Gastroesophageal sphincter (tissue), 4 donors: ENCODE results near the gene AGBL3. TPM values are rescaled to one million over a fixed set of nuclear protein-coding genes. Genes with fewer than 3 reads are reported as not detected.

Experiments
- ATAC-seq: fragments of 150-250 bp; one replicate; pipeline ENCODE4 v1.9.1; 2016; ENCODE audit warnings: mild to moderate bottlenecking, moderate library complexity
- H3K27ac ChIP-seq, 4 donors: fragments of 200-600 bp; sonication (generic) in 3 of 4; 1 replicate in 3 of 4; 2 replicates in 1 of 4; pipeline ENCODE4 v1.5.1; 2016 to 2019
- H3K27me3 ChIP-seq: fragments of 200-600 bp; sonication (generic); one replicate; pipeline ENCODE4 v1.5.1; 2019
- H3K36me3 ChIP-seq, 2 donors: fragments of 200-600 bp; sonication (generic); one replicate each; pipeline ENCODE4 v1.5.1; 2019; ENCODE audit warnings: control low read depth in 1 of 2
- H3K4me1 ChIP-seq, 3 donors: fragments of 200-600 bp; sonication (generic); 1 replicate in 2 of 3; 2 replicates in 1 of 3; pipeline ENCODE4 v1.5.1; 2016 to 2019; ENCODE audit warnings: control low read depth in 2 of 3
- H3K4me3 ChIP-seq, 2 donors: fragments of 200-600 bp; sonication (generic); one replicate each; pipeline ENCODE4 v1.5.1; 2019; ENCODE audit warnings: mild to moderate bottlenecking in 1 of 2, moderate library complexity in 1 of 2
- H3K9me3 ChIP-seq, 3 donors: fragments of 200-600 bp; sonication (generic); one replicate each; pipeline ENCODE4 v1.5.1; 2017 to 2019; ENCODE audit warnings: control low read depth in 2 of 3
- CTCF ChIP-seq, 4 experiments: fragments of 200-600 bp in 2 of 4; fragments of 450-650 bp in 2 of 4; sonication (generic) in 1 of 4; IDR thresholded peaks; one replicate each; pipeline ENCODE4 v1.5.1; 2017 to 2019; ENCODE audit warnings: antibody characterized with exemption in 4 of 4, mild to moderate bottlenecking in 2 of 4, moderate library complexity in 2 of 4
- EP300 ChIP-seq: sonication (generic); formaldehyde crosslinking; IDR thresholded peaks from one replicate; pipeline ENCODE4 v1.6.1; 2017; ENCODE audit warnings: antibody characterized with exemption, mild to moderate bottlenecking
- POLR2A ChIP-seq, 2 donors: fragments of 450-650 bp; IDR thresholded peaks; one replicate each; pipeline ENCODE4 v1.6.1; 2017; ENCODE audit warnings: antibody characterized with exemption in 2 of 2, mild to moderate bottlenecking in 2 of 2, moderate library complexity in 1 of 2
- POLR2AphosphoS5 ChIP-seq: sonication (generic); formaldehyde crosslinking; IDR thresholded peaks from one replicate; pipeline ENCODE4 v1.6.1; 2017; ENCODE audit warnings: antibody characterized with exemption
- WGBS, 2 donors: methylation state at CpG; one replicate each; pipeline ENCODE4 v1.1.5; 2018; ENCODE audit warnings: low coverage in 1 of 2; 5-methylcytosine and 5-hydroxymethylcytosine counted together
- total RNA-seq, 4 donors: library from RNA; depleted of rRNA; stranded (reverse); fragments of >200 nt; gene quantifications; one replicate each; pipeline ENCODE4 v1.1.0, GENCODE V29; 2016

AGBL3 gene
- total RNA-seq, 4 donors from 2014 or later, result 0.30 to 5.6 (median 3.1) TPM

DNA sequence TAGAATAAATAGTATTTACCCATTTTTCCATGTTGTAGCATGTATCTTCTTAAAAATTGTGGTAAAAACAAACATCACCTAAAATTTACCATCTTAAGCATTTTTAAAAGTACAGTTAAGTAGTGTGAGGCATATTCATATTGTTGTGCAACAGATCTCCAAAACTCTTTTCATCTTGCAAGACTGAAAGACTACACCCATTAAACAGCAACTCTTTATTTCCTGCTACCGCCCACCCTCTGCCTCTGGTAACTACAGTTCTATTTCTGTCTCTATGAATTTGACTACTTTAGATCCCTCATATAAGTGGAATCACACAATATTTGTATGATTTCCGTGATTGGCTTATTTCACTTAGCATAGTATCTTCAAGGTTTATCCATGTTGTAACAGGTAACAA, 40.0 kb upstream of the AGBL3 start:
- Histone ChIP-seq H3K27me3 (no peaks in the 10 kb centered on the region), H3K4me1 (peaks cover 0 to 87% (median 6%) of the 10 kb centered on the region in 3 donors), H3K4me3 (no peak overlapping the region), H3K9me3 (no peaks in the 10 kb centered on the region), H3K36me3 (peaks cover 5 to 86% of the 10 kb centered on the region in 2 donors), H3K27ac (peak overlapping the region in 3 of 4 donors; percentile 39 to 86 (median 71))
- peak; percentile 35 for ATAC-seq
- WGBS, 2 donors, result 69 to 79% methylated on average over 2 of the region's 2 CpGs
- TF ChIP-seq POLR2A (IDR thresholded peaks at IDR 0.05), result no peak
- no peak for TF ChIP-seq CTCF (IDR thresholded peaks at IDR 0.05)
- no peak for TF ChIP-seq POLR2AphosphoS5
- no peak for TF ChIP-seq EP300

- H3K27ac ChIP-seq, result peak overlapping the region in 3 of 4 donors; percentile 44 to 86 (median 71)
- peaks cover 0 to 79% (median 7%) of the 10 kb centered on the region in 3 donors for H3K4me1 ChIP-seq
- peaks cover 7 to 86% of the 10 kb centered on the region in 2 donors for H3K36me3 ChIP-seq
- no peaks in the 10 kb centered on the region for H3K9me3 ChIP-seq
- no peaks in the 10 kb centered on the region for H3K27me3 ChIP-seq
- H3K4me3 ChIP-seq, result no peak overlapping the region
- TF ChIP-seq CTCF (IDR thresholded peaks at IDR 0.05), result no peak
- no peak for TF ChIP-seq EP300
- no peak for TF ChIP-seq POLR2A (IDR thresholded peaks at IDR 0.05)
- no peak for TF ChIP-seq POLR2AphosphoS5
- WGBS, 2 donors, result 100% methylated on average over 1 of the region's 17 CpGs; no CpG with 5 or more reads in 1 of the 2 donors
- no peak for ATAC-seq
These were observed 39.0 kb upstream of the AGBL3 start for GRCh38 chr7:134947329-134947728.

DNA sequence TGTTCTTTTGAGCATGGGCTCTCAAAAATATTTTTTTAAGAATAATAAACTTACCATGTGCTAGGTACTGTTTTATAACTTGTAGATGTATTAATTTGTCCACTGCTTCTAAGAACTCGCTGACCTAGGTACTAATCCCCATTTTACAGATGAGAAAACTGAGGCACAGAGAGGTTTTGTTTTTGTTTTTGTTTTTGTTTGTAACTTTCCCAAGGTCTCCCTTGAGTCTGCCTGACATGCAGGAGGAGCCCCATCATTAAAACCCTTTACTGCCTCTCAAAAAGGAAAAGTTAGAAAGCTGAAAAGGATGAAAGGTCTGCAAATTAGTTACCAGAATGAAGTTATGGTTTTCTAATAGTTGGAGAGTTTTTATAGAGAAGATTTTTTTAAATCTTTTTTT, 38.5 kb upstream of the AGBL3 start:
- 75 to 91% methylated on average over 1 of the region's 1 CpG for WGBS, 2 donors
- Histone ChIP-seq H3K27me3 (no peaks in the 10 kb centered on the region), H3K36me3 (peaks cover 7 to 91% of the 10 kb centered on the region in 2 donors), H3K4me3 (no peak overlapping the region), H3K9me3 (no peaks in the 10 kb centered on the region), H3K27ac (peak overlapping the region; percentile 10 to 86 (median 58)), H3K4me1 (peaks cover 0 to 75% (median 7%) of the 10 kb centered on the region in 3 donors)
- ATAC-seq, result no peak
- TF ChIP-seq POLR2A (IDR thresholded peaks at IDR 0.05) (no peak), EP300 (no peak), POLR2AphosphoS5 (no peak), CTCF (IDR thresholded peaks at IDR 0.05) (no peak)

DNA sequence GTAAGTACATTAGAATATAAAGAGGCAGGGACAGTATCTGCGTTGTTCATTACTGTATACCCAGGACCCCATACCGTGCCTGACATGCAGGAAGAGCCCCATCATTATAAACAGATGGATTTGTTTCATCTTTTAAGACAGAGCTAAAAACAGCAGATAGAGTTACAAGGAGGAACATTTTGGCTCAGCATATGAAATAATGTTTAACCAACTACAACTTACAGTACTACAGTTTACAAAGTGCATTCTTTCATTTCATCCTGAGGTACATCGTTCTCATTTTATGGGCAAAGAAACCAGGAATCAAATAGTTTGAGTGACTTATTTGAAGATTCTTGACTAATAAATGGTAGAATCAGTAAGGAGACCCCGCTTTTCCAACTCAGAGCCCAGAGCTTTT, 38.1 kb upstream of the AGBL3 start:
- Histone ChIP-seq H3K27me3 (no peaks in the 10 kb centered on the region), H3K4me1 (peaks cover 0 to 75% (median 7%) of the 10 kb centered on the region in 3 donors), H3K27ac (peak overlapping the region; percentile 10 to 86 (median 54)), H3K9me3 (no peaks in the 10 kb centered on the region), H3K36me3 (peaks cover 7 to 95% of the 10 kb centered on the region in 2 donors), H3K4me3 (no peak overlapping the region)
- 52 to 75% methylated on average over 4 of the region's 4 CpGs for WGBS, 2 donors
- no peak for TF ChIP-seq POLR2A (IDR thresholded peaks at IDR 0.05)
- TF ChIP-seq EP300, result no peak
- TF ChIP-seq POLR2AphosphoS5, result no peak
- TF ChIP-seq CTCF (IDR thresholded peaks at IDR 0.05), result no peak
- ATAC-seq, result no peak

GRCh38 chr7:134948736-134949135, 37.6 kb upstream of the AGBL3 start:
- 54 to 71% methylated on average over 1 of the region's 1 CpG for WGBS, 2 donors
- TF ChIP-seq CTCF (IDR thresholded peaks at IDR 0.05), result no peak
- TF ChIP-seq POLR2A (IDR thresholded peaks at IDR 0.05), result no peak
- Histone ChIP-seq H3K27me3 (no peaks in the 10 kb centered on the region), H3K9me3 (no peaks in the 10 kb centered on the region), H3K36me3 (peaks cover 7 to 100% of the 10 kb centered on the region in 2 donors), H3K4me1 (peaks cover 0 to 77% (median 7%) of the 10 kb centered on the region in 3 donors), H3K4me3 (no peak overlapping the region), H3K27ac (peak overlapping the region; percentile 10 to 86 (median 71))
- ATAC-seq, result peak; percentile 57
